NCI-H146 (cell line): ENCODE results near the gene ZSWIM9.
A peak's percentile ranks its signal among the peaks of the same experiment; 100 is the strongest.

Source experiments
- DNase-seq: peaks from one replicate; lab custom pipeline; 2025; lab: John Stamatoyannopoulos, UW

Gene ZSWIM9

DNA sequence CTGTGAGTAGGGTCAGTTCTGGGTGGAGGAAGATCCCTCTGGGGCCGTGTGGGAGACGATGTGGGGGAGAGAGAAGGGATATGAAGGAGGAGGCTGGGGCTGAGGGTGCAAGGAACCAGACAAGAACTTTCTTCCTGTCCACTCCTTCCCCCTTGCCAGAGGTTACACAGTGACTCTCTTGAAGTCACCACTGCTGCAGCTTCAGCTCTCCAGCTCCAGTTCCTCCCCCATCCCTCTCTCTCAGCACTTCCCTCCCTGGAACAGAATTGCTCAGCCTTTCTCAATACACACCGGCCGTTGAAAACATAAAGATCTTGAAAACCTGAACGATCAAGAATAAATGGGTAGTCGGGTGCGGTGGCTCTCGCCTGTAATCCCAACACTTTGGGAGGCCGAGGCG is 5.1 kb downstream of the ZSWIM9 start:
- no peak for DNase-seq

GRCh38 chr19:48176226-48176625 is 5.7 kb downstream of the ZSWIM9 start:
- DNase-seq: no peak

DNA sequence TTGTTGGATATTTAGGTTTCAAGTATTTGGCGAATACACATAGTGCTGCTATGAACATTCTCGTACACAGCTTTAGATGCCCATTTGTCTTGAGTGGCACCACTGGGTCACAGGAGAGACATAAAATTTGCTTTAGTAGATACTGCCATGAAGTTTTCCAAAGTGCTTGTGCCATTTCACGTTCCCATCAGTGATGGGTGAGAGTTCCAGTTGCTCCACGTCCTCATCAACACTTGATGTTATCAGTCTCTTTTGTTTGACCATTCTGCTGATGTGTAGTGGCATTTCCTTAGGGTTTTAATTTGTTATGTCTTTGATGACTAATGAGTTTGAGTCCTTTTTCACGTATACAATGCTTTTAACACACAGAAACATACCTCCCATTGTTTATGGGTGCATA is 11.0 kb downstream of the ZSWIM9 start:
- DNase-seq: no peak

- no peak for DNase-seq
Measured at GRCh38 chr19:48182434-48182833, 12.0 kb downstream of the ZSWIM9 start.

DNA sequence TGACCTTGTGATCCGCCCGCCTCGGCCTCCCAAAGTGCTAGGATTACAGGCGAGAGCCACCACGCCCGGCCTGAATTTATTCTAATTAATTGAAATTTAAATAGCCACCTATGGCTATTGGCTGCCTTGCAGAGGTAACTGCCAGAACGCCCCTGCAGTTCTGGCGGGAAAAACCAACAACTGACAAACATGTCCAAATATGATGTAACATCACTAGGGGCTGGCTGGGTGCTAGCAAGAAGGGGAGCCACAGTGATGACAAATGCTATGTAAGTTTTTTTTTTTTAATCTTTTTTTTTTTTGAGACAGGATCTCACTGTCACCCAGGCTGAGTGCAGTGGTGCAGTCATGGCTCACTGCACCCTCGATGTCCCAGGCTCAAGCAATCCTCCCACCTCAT is 12.9 kb downstream of the ZSWIM9 start:
- no peak for DNase-seq

DNA sequence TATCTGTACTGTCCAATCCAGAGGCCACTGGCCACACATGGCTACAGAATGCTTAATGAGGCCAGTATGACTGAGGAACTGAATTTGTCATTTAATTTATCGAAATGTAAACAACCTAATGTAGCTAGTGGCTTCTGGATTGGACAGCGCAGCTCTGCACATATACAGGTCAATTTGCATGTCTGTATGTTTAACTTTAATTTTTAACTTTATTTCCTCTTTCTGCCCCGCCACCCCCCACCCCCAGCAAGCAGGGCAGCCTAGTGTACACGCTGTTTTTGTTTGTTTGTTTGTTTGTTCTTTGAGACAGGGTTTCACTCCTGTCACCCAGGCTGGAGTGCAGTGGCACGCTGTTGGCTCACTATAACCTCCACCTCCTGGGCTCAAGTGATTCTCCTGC is 15.5 kb downstream of the ZSWIM9 start:
- no peak for DNase-seq

DNA sequence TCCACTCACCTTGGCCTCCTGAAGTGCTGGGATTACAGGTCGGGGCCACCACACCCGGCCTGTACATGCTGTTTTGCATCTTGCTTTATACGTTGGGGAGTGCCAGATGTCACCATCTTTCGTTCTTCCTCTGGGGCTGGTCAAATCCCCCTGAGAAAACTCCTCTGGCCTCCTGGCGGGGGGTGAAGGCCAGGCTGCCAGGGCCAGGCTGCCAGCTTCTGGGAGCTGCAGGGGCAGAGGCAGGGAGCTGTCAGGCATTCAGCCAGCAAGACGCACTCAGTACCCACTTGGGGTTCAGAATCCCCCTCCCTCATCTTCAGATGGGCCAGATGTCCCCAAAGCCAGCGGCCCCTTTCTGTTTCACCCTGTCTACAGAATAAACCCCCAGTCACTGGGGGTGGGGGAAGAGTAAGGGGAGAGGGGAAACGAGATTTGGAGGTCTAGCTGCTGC is 16.1 kb downstream of the ZSWIM9 start:
- DNase-seq: no peak

- DNase-seq: peak; percentile 96
Measured at GRCh38 chr19:48190288-48190884, 19.9 kb downstream of the ZSWIM9 start.

DNA sequence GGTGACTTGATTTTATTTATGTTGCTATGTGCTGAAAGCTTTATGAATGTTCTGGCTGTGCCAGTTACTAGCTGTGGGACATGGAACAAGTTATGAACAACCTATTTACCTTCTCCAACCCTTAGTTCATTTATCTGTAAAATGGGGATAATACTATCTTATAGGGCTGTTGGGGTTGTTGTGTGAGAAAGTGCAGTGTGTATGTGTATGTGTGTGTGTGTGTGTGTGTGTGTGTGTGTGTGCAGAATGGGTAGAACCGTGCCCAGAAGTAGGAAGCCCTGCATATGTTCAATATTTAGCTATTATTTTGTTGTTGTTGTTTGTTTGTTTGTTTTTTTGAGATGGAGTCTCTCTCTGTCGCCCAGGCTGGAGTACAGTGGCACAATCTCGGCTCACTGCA is 20.4 kb downstream of the ZSWIM9 start:
- DNase-seq: no peak

- DNase-seq: no peak
Measured at GRCh38 chr19:48192750-48193149, 22.3 kb downstream of the ZSWIM9 start.

- no peak for DNase-seq
Measured at GRCh38 chr19:48194041-48194843, 23.8 kb downstream of the ZSWIM9 start.

GRCh38 chr19:48194844-48195830 is 24.7 kb downstream of the ZSWIM9 start:
- DNase-seq: no peak

DNA sequence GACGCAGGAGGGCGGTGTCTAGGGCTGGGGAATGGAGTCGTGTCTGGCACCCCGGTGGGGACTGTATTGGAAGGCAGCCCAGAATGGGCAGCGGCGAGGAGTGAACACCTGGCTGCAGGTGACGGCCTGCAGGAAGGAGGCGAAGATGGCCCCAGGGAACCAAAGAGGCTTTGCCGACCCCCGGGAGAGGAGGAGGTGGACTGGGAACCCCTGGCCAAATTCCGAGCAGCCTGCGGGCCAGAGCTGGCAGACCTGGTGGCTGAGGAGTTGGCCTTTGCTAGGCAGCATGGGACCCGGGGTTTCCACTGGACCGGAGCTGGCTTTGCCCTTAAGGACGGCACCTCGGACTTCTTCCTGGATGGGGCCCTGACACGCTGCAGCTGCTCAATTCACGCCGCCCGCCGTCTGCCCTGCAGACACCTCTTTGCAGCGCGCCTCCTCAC is 25.9 kb downstream of the ZSWIM9 start:
- DNase-seq: peak; percentile 79

DNA sequence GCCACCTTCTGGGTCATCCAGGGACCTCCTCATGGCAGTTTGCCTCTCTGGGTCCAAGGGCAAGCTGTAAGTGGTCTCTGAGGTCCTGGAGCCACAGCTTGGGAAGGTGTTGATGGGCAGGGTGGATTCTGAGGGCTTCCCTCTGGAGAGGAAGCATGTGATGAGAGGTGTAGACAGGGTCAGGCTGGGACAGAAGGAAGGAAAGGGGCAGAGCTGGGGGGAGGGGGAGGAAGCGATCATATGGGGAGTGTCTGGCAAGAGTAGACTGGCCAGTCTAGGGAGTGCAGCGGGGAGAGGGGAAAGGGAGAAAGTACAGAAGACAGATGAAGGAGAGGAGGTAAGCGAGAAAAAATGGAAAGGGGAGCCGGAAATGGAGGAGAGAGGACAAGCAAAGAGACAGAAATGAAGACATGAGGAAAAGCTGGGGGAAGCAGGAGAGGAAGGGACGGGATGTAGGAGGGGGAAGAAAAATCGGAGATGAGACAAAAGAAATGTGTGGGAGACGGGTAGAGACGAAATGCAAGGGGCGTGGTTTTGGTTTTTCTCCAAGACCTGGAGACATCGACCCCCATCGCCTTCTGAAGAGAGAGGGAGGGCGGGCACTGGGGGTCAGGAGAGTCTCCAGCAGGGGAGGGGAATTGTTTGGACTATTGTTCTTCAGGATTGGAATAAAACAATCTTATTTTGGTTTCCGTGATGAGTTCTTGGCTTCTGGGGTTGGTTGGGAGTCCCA is 26.6 kb downstream of the ZSWIM9 start:
- DNase-seq: peak; percentile 43

- DNase-seq: peak; percentile 23
Measured at GRCh38 chr19:48203222-48203793, 32.8 kb downstream of the ZSWIM9 start.

- DNase-seq: peak; percentile 100
Measured at GRCh38 chr19:48203794-48204628, 33.5 kb downstream of the ZSWIM9 start.

DNA sequence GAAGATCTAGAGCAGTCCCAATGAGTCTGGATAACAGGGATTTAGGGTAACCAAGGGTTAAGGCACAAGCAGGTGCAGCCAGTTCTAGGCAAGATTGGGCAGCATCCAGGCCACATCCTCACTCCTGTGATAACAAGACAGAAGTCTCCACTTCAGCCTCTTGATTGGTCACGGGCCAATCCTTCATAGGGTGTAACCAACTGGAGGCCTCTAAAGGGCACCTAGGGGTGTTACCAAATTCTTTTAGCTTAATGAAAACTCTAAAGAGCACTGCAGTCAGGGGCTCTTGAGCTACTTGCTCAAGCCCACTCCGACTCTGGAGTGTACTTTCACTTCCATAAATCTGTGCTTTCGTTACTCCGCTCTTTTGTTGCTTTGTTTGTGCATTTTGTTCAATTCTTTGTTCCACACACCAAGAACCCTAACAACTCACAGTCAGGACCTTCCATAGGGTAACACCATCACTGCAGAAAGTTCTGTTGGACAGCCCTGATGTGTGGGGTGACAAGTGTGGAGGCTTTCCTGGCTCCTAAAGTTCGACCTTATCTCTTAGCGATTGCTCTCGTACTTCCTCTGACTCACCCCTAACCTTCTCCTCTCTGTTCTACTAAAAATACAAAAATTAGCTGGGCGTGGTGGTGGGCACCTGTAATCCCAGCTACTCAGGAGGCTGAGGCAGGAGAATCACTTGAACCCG is 36.1 kb downstream of the ZSWIM9 start:
- DNase-seq: no peak

DNA sequence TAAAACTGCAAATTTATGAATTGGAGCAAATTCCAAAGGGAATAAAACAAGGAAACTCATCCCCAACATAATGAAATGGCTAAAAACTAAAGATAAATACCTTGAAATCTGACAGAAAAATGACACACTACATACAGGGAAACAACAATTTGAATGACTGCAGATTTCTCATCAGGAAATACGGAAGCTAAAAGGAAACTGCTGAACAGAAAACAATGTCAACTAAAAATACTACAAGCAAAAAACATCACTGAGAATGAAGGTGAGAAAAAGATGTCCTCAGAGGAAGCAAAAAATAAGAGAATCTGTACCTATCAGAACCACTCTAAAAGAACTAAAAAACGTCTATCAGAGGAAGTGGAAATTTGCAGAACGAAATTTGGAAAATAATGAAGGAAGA is 39.5 kb downstream of the ZSWIM9 start:
- no peak for DNase-seq

- DNase-seq: no peak
Measured at GRCh38 chr19:48213959-48214358, 43.5 kb downstream of the ZSWIM9 start.

DNA sequence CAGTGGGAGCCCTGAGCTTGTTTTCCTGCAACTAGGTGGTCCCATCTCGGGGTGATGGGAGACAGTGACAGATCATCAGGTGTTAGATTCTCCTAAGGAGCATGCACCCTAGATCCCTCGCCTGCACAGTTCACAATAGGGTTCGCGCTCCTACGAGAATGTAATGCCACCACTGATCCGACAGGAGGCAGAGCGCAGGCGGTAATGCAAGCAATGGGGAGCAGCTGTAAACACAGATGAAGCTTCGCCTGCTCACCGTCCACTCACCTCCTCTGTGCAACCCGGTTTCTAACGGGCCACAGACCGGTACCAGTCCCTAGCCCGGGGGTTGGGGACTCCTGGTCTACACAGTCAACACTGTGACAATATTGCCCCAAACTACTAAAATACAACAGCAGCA is 46.5 kb downstream of the ZSWIM9 start:
- DNase-seq: no peak
